Thyroid gland (tissue), 4 donors: Measurements from ENCODE around the gene HEMK1.
A peak's percentile ranks its signal among the peaks of the same experiment; 100 is the strongest.

Source experiments
- CTCF ChIP-seq, 6 experiments: fragments of 200-600 bp in 3 of 6; fragments of 450-650 bp in 3 of 6; sonication (generic) in 3 of 6; IDR thresholded peaks; one replicate each; pipeline ENCODE4 v1.5.1; 2016 to 2019; ENCODE audit warnings: antibody characterized with exemption in 6 of 6, mild to moderate bottlenecking in 2 of 6, inconsistent platforms in 1 of 6, moderate library complexity in 1 of 6
- POLR2A ChIP-seq, 2 donors: fragments of 450-650 bp; IDR thresholded peaks; one replicate each; pipeline ENCODE4 v1.6.1; 2017; ENCODE audit warnings: antibody characterized with exemption in 2 of 2, mild to moderate bottlenecking in 2 of 2, moderate library complexity in 1 of 2

GRCh38 chr3:50616003-50616769, 46.9 kb downstream of the HEMK1 start:
- TF ChIP-seq CTCF (IDR thresholded peaks at IDR 0.05) (peak; percentile 97 to 100 (median 100)), POLR2A (IDR thresholded peaks at IDR 0.05) (peak in 1 of 2 donors; percentile 14)
